ENCODE measurements around the gene UBE2Z.

DNA sequence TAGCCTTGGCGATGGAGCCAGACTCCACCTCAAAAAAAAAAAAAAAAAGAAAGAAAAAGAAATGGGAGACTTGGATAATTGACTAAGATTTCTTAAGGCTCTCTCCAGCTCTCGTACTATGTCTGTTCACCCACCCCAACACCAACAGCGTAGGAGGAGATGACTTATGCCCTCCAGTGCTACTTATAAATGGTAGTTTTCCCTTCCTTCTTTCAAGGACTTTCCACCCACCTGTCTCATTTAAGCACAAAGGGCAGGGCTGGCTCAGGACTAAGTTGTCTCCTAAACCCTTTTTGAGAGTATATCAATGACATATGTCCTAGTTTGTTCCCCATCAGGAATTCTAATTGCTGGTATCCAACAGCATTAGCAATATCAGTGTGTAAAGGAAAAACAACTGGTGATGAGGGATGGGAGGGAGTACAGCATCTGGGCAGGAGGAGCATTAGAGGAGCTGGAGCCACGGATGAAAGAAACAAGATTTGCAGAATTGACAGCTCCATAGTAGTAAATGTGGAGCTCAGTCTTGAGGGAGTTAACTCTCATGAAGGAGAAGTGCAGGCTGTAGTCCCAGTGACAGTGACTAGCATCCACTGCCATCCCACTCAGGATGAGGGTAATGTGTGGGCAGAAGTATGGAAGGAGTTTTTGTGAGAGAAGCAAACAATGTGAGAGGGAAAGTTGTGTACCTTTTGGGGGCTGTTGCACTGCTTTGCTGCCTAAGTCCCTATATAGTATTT lies 17.2 kb downstream of the UBE2Z start:
- TF ChIP-seq, protein P1, sequence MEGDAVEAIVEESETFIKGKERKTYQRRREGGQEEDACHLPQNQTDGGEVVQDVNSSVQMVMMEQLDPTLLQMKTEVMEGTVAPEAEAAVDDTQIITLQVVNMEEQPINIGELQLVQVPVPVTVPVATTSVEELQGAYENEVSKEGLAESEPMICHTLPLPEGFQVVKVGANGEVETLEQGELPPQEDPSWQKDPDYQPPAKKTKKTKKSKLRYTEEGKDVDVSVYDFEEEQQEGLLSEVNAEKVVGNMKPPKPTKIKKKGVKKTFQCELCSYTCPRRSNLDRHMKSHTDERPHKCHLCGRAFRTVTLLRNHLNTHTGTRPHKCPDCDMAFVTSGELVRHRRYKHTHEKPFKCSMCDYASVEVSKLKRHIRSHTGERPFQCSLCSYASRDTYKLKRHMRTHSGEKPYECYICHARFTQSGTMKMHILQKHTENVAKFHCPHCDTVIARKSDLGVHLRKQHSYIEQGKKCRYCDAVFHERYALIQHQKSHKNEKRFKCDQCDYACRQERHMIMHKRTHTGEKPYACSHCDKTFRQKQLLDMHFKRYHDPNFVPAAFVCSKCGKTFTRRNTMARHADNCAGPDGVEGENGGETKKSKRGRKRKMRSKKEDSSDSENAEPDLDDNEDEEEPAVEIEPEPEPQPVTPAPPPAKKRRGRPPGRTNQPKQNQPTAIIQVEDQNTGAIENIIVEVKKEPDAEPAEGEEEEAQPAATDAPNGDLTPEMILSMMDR (IDR thresholded peaks at IDR 0.05) = no peak
- TF ChIP-seq, protein P2, sequence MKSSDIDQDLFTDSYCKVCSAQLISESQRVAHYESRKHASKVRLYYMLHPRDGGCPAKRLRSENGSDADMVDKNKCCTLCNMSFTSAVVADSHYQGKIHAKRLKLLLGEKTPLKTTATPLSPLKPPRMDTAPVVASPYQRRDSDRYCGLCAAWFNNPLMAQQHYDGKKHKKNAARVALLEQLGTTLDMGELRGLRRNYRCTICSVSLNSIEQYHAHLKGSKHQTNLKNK (CRISPR knock-in tag; IDR thresholded peaks at IDR 0.05) = no peak
- TF ChIP-seq ZNF423 (CRISPR knock-in tag; IDR thresholded peaks at IDR 0.05) = no peak
- no peak for TF ChIP-seq CREB1 (CRISPR knock-in tag; IDR thresholded peaks at IDR 0.05)
- TF ChIP-seq SP1 (CRISPR knock-in tag; conservative IDR thresholded peaks at IDR 0.05) = no peak
- TF ChIP-seq ETV6 (CRISPR knock-in tag; IDR thresholded peaks at IDR 0.05) = no peak
- TF ChIP-seq ATF1 (CRISPR knock-in tag; IDR thresholded peaks at IDR 0.05) = no peak
- no peak for TF ChIP-seq TEAD1 (CRISPR knock-in tag; IDR thresholded peaks at IDR 0.05)

Measured in WTC11 (cell line).